Ectodermal cell (in vitro differentiated cells): ENCODE data around the gene RPRD1A.
"Not testable (repeated sequence)": the region's sequence is repeated elsewhere in the genome, so short reads cannot be mapped to it uniquely, and the experiment has no call there.

Experiments used
- H3K27ac ChIP-seq: 2 replicates; pipeline ENCODE4 v1.7.0; 2013; ENCODE audit warnings: mild to moderate bottlenecking, low read depth, low read length; ENCODE audit not compliant: insufficient read depth, poor library complexity, severe bottlenecking
- H3K27me3 ChIP-seq: 2 replicates; pipeline ENCODE4 v1.7.0; 2013; ENCODE audit warnings: mild to moderate bottlenecking, low read length; ENCODE audit not compliant: insufficient read depth, control insufficient read depth, poor library complexity, severe bottlenecking
- H3K36me3 ChIP-seq: one replicate; pipeline ENCODE4 v1.7.0; 2013; ENCODE audit warnings: low read length; ENCODE audit not compliant: control insufficient read depth, insufficient read depth
- H3K4me1 ChIP-seq: one replicate; pipeline ENCODE4 v1.7.0; 2013; ENCODE audit warnings: low read length; ENCODE audit not compliant: control insufficient read depth, insufficient read depth
- H3K4me3 ChIP-seq: 2 replicates; pipeline ENCODE4 v1.7.0; 2013; ENCODE audit warnings: low read depth, low read length, control low read depth; ENCODE audit not compliant: insufficient read depth
- H3K9me3 ChIP-seq: 2 replicates; pipeline ENCODE4 v1.7.0; 2013; ENCODE audit warnings: mild to moderate bottlenecking, low read length, moderate library complexity; ENCODE audit not compliant: control insufficient read depth
- WGBS, 2 experiments: methylation state at CpG; one replicate each; pipeline ENCODE4 v1.1.7; 2013; ENCODE audit warnings: missing lambda C conversion rate in 2 of 2; 5-methylcytosine and 5-hydroxymethylcytosine counted together

RPRD1A gene

GRCh38 chr18:36081118-36081517, 13.8 kb upstream of the RPRD1A start:
- WGBS, 2 experiments = 88 to 93% methylated on average over 2 of the region's 2 CpGs
- H3K9me3 ChIP-seq, H3K4me3 ChIP-seq, H3K36me3 ChIP-seq, H3K27ac ChIP-seq, H3K4me1 ChIP-seq, H3K27me3 ChIP-seq: not testable (repeated sequence)

- Histone ChIP-seq H3K36me3 (no peaks in the 10 kb centered on the region), H3K27me3 (no peaks in the 10 kb centered on the region), H3K9me3 (no peaks in the 10 kb centered on the region), H3K4me3 (no peak overlapping the region), H3K27ac (no peak overlapping the region), H3K4me1 (no peaks in the 10 kb centered on the region)
- 92 to 97% methylated on average over 6 of the region's 6 CpGs for WGBS, 2 experiments
Observed at GRCh38 chr18:36078751-36079529, 11.6 kb upstream of the RPRD1A start.

- 97% methylated on average over 20 to 23 of the region's 27 CpGs for WGBS, 2 experiments
- H3K4me1 ChIP-seq, H3K27ac ChIP-seq, H3K9me3 ChIP-seq, H3K27me3 ChIP-seq, H3K36me3 ChIP-seq, H3K4me3 ChIP-seq: not testable (repeated sequence)
Observed at GRCh38 chr18:36077764-36078163, 10.4 kb upstream of the RPRD1A start.

- Histone ChIP-seq H3K36me3 (no peaks in the 10 kb centered on the region), H3K4me3 (no peak overlapping the region), H3K27ac (no peak overlapping the region), H3K4me1 (no peaks in the 10 kb centered on the region), H3K27me3 (no peaks in the 10 kb centered on the region), H3K9me3 (no peaks in the 10 kb centered on the region)
- 90% methylated on average over 6 of the region's 6 CpGs for WGBS, 2 experiments
Observed at GRCh38 chr18:36075862-36076587, 8.7 kb upstream of the RPRD1A start.

GRCh38 chr18:36074435-36074834, 7.1 kb upstream of the RPRD1A start:
- no peaks in the 10 kb centered on the region for H3K4me1 ChIP-seq
- WGBS, 2 experiments = 92 to 96% methylated on average over 4 of the region's 4 CpGs
- no peaks in the 10 kb centered on the region for H3K9me3 ChIP-seq
- H3K27ac ChIP-seq = no peak overlapping the region
- H3K4me3 ChIP-seq = no peak overlapping the region
- H3K27me3 ChIP-seq = no peaks in the 10 kb centered on the region
- H3K36me3 ChIP-seq = no peaks in the 10 kb centered on the region

GRCh38 chr18:36073676-36074075, 6.3 kb upstream of the RPRD1A start:
- Histone ChIP-seq H3K36me3 (no peaks in the 10 kb centered on the region), H3K9me3 (no peaks in the 10 kb centered on the region), H3K27me3 (no peaks in the 10 kb centered on the region), H3K27ac (no peak overlapping the region), H3K4me3 (no peak overlapping the region), H3K4me1 (no peaks in the 10 kb centered on the region)
- 96 to 100% methylated on average over 1 of the region's 1 CpG for WGBS, 2 experiments

GRCh38 chr18:36072406-36072805, 5.0 kb upstream of the RPRD1A start:
- H3K27me3 ChIP-seq, H3K36me3 ChIP-seq, H3K9me3 ChIP-seq, H3K27ac ChIP-seq, H3K4me1 ChIP-seq, H3K4me3 ChIP-seq: not testable (repeated sequence)
- 92 to 95% methylated on average over 8 of the region's 8 CpGs for WGBS, 2 experiments

- Histone ChIP-seq H3K4me3 (peak overlapping the region; percentile 98), H3K36me3 (no peaks in the 10 kb centered on the region), H3K27me3 (no peaks in the 10 kb centered on the region), H3K27ac (no peak overlapping the region), H3K9me3 (no peaks in the 10 kb centered on the region), H3K4me1 (no peaks in the 10 kb centered on the region)
- WGBS, 2 experiments = 0% methylated on average over 5 of the region's 5 CpGs
Observed at GRCh38 chr18:36066686-36067054, 689 bp downstream of the RPRD1A start.

- WGBS, 2 experiments = 62 to 69% methylated on average over 5 of the region's 5 CpGs
- H3K27me3 ChIP-seq = no peaks in the 10 kb centered on the region
- peak overlapping the region; percentile 98 for H3K4me3 ChIP-seq
- H3K9me3 ChIP-seq = no peaks in the 10 kb centered on the region
- H3K36me3 ChIP-seq = no peaks in the 10 kb centered on the region
- H3K4me1 ChIP-seq = no peaks in the 10 kb centered on the region
- H3K27ac ChIP-seq = no peak overlapping the region
Observed at GRCh38 chr18:36066001-36066400, 1.4 kb downstream of the RPRD1A start.

GRCh38 chr18:36064809-36065079, 2.6 kb downstream of the RPRD1A start:
- H3K4me3 ChIP-seq, H3K36me3 ChIP-seq, H3K27ac ChIP-seq, H3K4me1 ChIP-seq, H3K27me3 ChIP-seq, H3K9me3 ChIP-seq: not testable (repeated sequence)
- WGBS, 2 experiments = 94 to 97% methylated on average over 9 of the region's 9 CpGs
